ENCODE results near the gene ZNF609.
"Not testable (repeated sequence)": the region's sequence is repeated elsewhere in the genome, so short reads cannot be mapped to it uniquely, and the experiment has no call there.

ZNF609 gene

DNA sequence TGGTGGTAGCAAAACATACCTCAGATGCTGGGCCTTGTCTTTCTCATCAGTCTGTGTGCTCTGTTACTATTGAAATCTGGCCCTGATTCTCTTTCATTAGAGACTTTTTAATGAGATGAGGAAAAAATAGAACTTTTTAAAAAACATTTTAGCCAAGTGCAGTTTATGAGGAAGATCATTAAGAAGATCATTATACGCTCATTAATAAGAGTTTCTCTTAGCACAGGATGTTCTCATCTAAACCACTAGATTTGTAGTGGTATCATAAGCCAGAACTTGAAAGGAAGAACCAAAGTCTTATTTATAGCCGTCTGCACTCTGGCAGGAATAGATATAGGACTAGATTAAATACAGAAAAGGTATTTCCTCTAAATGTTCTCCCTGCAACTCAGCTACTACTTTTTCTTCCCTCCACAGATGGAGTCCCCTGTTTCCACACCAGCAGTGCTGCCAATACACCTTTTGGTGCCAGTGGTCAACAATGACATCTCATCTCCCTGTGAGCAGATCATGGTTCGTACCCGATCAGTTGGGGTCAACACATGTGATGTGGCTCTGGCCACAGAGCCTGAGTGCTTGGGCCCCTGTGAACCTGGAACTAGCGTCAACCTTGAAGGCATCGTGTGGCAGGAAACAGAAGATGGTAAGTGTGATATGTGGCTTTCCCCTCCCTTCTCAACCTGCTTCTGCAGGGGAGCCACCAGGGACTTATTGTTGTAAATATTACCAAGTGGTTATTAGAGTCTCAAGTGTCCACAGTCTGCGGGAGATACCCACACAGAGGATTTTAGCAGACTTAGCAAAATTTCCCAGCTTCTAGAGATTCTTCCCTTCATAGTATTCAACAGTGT lies 162.3 kb downstream of the ZNF609 start:
- no peak for DNase-seq (ENCODE audit: low read depth, low spot score)

GRCh38 chr15:64623347-64623996 lies 163.1 kb downstream of the ZNF609 start:
- no peak for DNase-seq (ENCODE audit: low read depth, low spot score)

- DNase-seq (ENCODE audit: low read depth, low spot score) = no peak
Observed at GRCh38 chr15:64624242-64624641, 163.9 kb downstream of the ZNF609 start.

DNA sequence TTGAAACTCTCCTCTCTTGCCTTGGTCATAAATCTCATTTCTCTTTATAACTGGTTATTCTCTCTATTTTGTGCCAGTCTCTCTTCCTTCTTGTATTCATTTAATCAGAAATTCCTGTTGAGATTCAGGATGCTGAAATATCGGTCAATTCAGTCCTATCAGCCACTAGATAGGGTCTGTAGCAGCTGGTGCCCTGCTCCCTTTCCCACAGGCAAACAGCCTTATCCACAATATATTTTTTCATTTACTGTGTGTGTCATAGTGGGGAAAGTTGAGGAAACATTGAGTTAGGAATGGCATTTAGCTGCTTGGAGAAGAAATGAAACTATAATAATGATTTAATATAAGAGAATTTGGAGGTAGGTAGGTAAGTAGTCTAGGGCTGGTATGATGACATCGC lies 168.7 kb downstream of the ZNF609 start:
- no peak for DNase-seq (ENCODE audit: low read depth, low spot score)

DNA sequence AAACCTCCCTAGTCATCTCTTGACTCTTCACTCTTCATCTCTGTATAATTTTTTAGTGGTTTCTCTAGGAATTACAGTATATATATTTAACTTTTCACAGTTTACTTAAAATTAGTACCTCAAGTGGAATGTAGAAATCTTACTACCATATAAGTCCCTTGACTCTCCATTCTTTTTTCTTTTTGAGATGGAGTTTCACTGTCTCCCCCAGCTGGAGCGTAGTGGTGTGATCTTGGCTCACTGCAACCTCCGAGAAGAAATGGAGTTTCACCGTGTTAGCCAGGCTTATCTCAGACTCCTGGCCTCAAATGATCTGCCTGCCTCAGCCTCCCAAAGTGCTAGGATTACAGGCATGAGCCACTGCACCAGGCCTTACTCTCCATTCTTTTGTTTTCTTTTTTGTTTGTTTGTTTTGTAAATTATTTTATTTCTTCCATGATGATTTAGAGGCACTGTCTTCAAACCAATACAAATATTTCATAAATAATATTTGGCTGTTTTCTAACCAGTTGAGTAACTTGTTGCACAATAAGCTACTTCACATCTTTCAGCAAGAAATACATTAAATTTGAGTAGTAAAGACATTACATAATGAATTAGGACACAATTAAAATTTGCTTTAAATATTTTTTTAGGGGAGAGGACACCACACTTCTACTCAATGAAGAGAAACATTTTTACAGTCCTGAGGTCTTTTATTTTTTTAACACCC lies 170.2 kb downstream of the ZNF609 start:
- no peak for DNase-seq (ENCODE audit: low read depth, low spot score)

DNA sequence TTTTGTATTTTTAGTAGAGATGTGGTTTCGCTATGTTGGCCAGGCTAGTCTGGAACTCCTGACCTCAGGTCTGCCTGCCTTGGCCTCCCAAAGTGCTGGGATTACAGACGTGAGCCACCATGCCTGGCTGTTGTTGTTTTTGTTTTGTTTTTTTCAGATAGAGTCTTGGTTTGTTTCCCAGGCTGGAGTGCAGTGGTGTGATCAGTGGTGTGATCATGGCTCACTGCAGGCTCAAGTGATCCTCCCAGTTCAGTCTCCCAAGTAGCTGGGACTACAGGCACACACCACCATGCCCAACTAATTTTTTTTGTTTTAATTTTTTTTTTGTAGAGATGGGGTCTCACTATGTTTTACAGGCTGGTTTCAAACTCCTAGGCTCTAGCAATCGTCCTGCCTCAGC lies 172.3 kb downstream of the ZNF609 start:
- not testable (repeated sequence) for DNase-seq (ENCODE audit: low read depth, low spot score)

DNA sequence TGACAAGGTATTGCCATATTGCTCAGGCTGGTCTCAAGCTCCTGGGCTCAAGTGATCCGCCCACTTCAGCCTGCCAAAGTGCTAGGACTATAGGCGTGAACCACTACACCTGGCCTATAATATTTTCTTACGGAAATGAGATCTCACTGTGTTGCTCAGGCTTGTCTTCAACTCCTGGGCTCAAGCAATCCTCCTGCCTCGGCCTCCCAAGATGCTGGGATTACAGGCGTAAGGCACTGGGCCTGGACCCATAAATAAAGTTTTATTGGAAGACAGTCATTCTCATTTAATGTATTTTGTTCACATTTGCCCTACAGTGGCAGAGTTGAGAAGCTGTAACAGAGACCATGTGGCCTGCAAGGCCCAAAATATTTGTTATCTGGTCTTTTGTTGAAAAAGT lies 173.0 kb downstream of the ZNF609 start:
- DNase-seq (ENCODE audit: low read depth, low spot score) = no peak

GRCh38 chr15:64634027-64634426 lies 173.6 kb downstream of the ZNF609 start:
- no peak for DNase-seq (ENCODE audit: low read depth, low spot score)

DNA sequence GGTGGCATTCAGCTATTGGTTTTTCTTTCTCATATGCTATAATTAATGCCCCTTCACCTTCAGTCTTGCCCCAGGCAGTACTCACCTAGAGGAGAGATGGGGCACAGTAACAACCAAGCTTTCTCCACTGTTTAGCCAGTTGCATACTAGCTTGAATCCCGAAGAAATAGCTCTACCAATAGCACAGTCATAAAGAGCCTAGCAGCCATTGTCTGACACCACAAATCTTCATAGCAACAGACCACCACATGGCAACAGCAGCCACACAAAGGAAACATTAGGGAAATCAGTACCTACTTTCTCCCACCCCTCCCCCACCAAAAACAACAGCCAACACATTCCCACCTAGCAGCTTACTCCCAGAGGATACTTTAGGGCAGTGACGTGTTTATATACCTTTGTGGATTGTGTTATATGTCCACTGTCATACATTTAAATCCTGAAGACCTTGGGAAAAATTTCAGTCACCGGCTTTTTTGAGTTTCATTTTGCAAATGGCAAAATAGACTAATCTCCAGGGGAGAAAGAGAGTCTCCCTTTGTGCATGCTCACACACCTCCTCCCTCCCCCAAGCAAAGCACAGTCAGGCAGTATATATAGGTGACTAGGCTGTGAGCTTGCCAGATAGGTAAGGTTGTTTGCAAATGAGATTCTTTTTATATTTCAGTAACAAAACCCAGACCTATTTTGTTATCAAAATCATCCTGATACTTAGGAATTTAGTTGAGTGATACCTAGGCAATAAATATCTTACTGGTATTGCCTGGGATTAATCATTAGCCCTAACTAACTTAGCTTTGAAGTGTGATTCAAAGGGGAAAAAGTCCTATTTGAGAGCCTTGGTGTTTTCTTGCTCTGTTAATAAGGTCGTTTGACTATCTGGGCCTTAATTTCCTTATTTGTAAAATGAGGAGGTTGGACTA lies 174.5 kb downstream of the ZNF609 start:
- DNase-seq (ENCODE audit: low read depth, low spot score) = no peak

GRCh38 chr15:64635499-64636495 lies 175.4 kb downstream of the ZNF609 start:
- DNase-seq (ENCODE audit: low read depth, low spot score) = no peak

DNA sequence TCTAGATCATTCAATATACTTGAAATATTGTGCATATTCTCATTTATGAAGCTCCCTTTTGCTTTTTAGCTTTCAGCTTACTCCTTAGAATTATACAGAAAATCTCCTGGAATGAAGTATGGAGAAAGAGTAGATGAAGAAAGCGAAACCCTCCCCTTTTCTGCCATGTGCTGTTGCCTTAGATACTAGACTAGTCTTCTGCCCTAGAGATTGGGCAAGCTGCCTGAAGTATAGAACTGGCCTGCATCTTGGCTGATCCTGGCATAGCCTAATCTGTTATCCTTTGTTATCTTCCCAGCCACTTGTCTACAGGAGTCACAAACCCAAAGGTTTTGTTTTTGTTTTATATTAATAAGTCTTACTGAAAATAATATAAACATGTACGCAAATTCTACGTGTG lies 176.2 kb downstream of the ZNF609 start:
- no peak for DNase-seq (ENCODE audit: low read depth, low spot score)

- no peak for DNase-seq (ENCODE audit: low read depth, low spot score)
Observed at GRCh38 chr15:64637412-64637811, 177.0 kb downstream of the ZNF609 start.

DNA sequence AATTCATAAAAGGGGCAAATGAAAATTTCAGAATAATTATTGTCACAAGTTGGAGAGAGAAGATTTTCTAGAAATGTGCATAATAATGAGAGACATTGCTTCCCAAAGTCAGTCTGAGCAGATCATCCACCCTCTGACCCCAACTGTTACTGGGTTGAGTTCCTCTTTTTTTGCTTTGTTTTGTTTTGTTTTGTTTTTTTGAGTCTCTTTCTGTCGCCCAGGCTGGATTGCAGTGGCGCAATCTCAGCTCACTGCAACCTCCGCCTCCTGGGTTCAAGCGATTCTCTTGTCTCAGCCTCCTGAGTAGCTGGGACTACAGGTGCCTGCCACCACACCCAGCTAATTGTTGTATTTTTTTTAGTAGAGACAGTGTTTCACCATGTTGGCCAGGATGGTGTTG lies 179.4 kb downstream of the ZNF609 start:
- not testable (repeated sequence) for DNase-seq (ENCODE audit: low read depth, low spot score)

- no peak for DNase-seq (ENCODE audit: low read depth, low spot score)
Observed at GRCh38 chr15:64640146-64640871, 179.9 kb downstream of the ZNF609 start.

GRCh38 chr15:64642875-64643274 lies 182.5 kb downstream of the ZNF609 start:
- no peak for DNase-seq (ENCODE audit: low read depth, low spot score)

DNA sequence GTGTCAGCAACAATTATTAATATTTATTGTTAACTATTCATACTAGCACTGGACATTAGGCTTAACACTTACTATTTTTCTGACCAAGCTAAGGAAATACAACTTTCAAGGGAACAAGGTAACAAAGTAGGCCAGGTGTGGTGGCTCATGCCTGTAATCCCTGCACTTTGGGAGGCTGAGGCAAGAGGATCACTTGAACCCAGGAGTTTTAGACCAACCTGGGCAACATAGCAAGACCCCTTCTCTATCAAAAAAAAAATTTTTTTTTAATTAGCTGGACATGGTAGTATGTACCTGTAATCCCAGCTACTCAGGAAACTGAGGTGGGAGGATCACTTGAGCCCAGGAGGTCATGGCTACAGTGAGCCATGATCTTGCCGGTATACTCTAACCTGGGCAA lies 183.3 kb downstream of the ZNF609 start:
- no peak for DNase-seq (ENCODE audit: low read depth, low spot score)

- not testable (repeated sequence) for DNase-seq (ENCODE audit: low read depth, low spot score)
Observed at GRCh38 chr15:64644811-64645210, 184.4 kb downstream of the ZNF609 start.

GRCh38 chr15:64645995-64646394 lies 185.6 kb downstream of the ZNF609 start:
- DNase-seq (ENCODE audit: low read depth, low spot score) = no peak

DNA sequence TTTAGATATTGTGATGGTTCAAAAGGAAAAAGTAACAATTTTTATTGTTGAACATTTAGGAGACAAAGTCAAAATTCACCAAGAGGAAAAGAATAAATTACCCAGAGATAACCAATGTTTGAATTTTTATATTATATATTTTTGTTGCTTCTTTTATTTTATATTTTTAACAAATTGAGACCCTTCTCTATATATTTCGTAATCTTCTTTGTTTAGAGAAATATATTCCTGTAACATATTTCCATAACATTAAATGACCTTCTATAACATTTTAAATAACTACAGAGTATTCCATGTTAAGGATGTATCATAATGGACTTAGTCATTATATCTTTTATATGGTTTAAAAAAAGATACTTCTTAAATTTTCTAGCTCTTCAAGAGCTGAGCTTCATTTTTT lies 187.0 kb downstream of the ZNF609 start:
- no peak for DNase-seq (ENCODE audit: low read depth, low spot score)

DNA sequence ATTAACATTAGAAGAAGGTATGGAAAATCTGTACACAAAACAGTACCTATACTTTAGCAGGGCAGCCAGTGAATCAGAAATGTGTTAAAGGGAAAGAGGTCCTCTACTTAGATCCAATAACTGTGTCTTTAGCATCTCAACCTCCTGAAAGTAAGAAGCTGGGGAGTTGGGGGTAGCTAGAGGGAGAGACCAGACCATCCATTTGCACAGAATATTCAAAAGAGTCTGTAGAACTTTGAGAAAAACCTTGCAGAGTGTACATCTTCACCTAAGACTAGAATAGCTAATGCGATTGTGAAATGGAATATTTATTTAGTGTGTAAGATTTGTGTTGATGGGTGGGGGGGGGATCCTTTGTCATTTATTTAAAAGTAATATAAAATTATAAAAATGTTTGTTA lies 190.2 kb downstream of the ZNF609 start:
- DNase-seq (ENCODE audit: low read depth, low spot score) = no peak
